ENCODE data around the gene UBTD2. TPM values are rescaled to one million over a fixed set of nuclear protein-coding genes. Genes with fewer than 3 reads are reported as not detected.

Gene UBTD2
- total RNA-seq, 1 experiment from 2014 or later = 22.6 TPM

GRCh38 chr5:172285226-172286143, 1.9 kb upstream of the UBTD2 start:
- Histone ChIP-seq H4K20me1 (ENCODE audit: low read length) (peaks cover 15% of the 10 kb centered on the region; the same call in 1 of the 2 replicates), H3K4me1 (ENCODE audit: insufficient read depth, low read length) (peaks cover 21% of the 10 kb centered on the region), H3K9ac (ENCODE audit: low read length) (no peak overlapping the region), H3K4me3 (ENCODE audit: low read length) (no peak overlapping the region), H3K4me2 (ENCODE audit: low read length) (peak overlapping the region; percentile 94; the same call in 1 of the 2 replicates), H3K27ac (ENCODE audit: low read length) (no peak overlapping the region), H3K27me3 (ENCODE audit: low read length) (no peaks in the 10 kb centered on the region), H3F3A (ENCODE audit: low read length, unreplicated experiment) (peaks cover 6% of the 10 kb centered on the region), H3K79me2 (ENCODE audit: low read length) (peaks cover 29% of the 10 kb centered on the region), H3K36me3 (ENCODE audit: low read depth, low read length) (no peaks in the 10 kb centered on the region), H3K9me2 (replicated peaks; ENCODE audit: low read length) (no peaks in the 10 kb centered on the region), H3K9me3 (ENCODE audit: low read length) (no peaks in the 10 kb centered on the region), H2AFZ (ENCODE audit: low read length) (no peak overlapping the region)
- DNase-seq = no peak
- no peak for ATAC-seq
- no TSS peak for BruUV-seq (replicated peaks)
- ChIA-PET POLR2A (ENCODE audit: unreplicated experiment) (no interaction called here), CTCF (no interaction called here)
- TF ChIP-seq EZH2phosphoT487 (IDR thresholded peaks at IDR 0.05; ENCODE audit: borderline replicate concordance, low read length) = no peak
- no peak for TF ChIP-seq CTCF (conservative IDR thresholded peaks at IDR 0.05; ENCODE audit: low read depth, low read length)
- no peak for TF ChIP-seq EZH2 (IDR thresholded peaks at IDR 0.05; ENCODE audit: low read length, unreplicated experiment)
- intact Hi-C loops (cut with micrococcal nuclease) = loop anchor here (2.0 to 10.0 kb wide), 2 partner anchors 169 to 179 kb away; partner anchors contain the start of gene SH3PXD2B

- no peak overlapping the region for H3K27ac ChIP-seq (ENCODE audit: low read length)
Measured at GRCh38 chr5:172284611-172284980, 1.0 kb upstream of the UBTD2 start.

More at GRCh38 chr5:172284611-172284980, 1.0 kb upstream of the UBTD2 start:
- Histone ChIP-seq H3K9ac (ENCODE audit: low read length) (peak overlapping the region; percentile 63), H3K9me2 (replicated peaks; ENCODE audit: low read length) (no peaks in the 10 kb centered on the region), H3K4me2 (ENCODE audit: low read length) (peak overlapping the region; percentile 94), H3K27me3 (ENCODE audit: low read length) (no peaks in the 10 kb centered on the region), H3K79me2 (ENCODE audit: low read length) (peaks cover 38% of the 10 kb centered on the region), H3K4me1 (ENCODE audit: insufficient read depth, low read length) (peaks cover 21% of the 10 kb centered on the region), H4K20me1 (ENCODE audit: low read length) (peaks cover 18% of the 10 kb centered on the region; the same call in 1 of the 2 replicates), H3F3A (ENCODE audit: low read length, unreplicated experiment) (peaks cover 6% of the 10 kb centered on the region), H2AFZ (ENCODE audit: low read length) (peak overlapping the region; percentile 89), H3K4me3 (ENCODE audit: low read length) (peak overlapping the region; percentile 80), H3K9me3 (ENCODE audit: low read length) (no peaks in the 10 kb centered on the region), H3K36me3 (ENCODE audit: low read depth, low read length) (no peaks in the 10 kb centered on the region)
- intact Hi-C loops (cut with micrococcal nuclease) = loop anchor here (2.0 to 10.0 kb wide), 4 partner anchors 47 to 178 kb away; partner anchors contain the start of gene SH3PXD2B
- CTCF ChIA-PET = no interaction called here
- BruUV-seq (replicated peaks) = no TSS peak
- peak; percentile 44 for DNase-seq
- TF ChIP-seq EZH2 (IDR thresholded peaks at IDR 0.05; ENCODE audit: low read length, unreplicated experiment) (no peak), CTCF (conservative IDR thresholded peaks at IDR 0.05; ENCODE audit: low read depth, low read length) (no peak), EZH2phosphoT487 (IDR thresholded peaks at IDR 0.05; ENCODE audit: borderline replicate concordance, low read length) (no peak)
- POLR2A ChIA-PET (ENCODE audit: unreplicated experiment) = no interaction called here
- ATAC-seq = no peak

Measured in PC-3 (cell line).